ENCODE measurements around the gene CRMP1.

- TF ChIP-seq, protein P1, sequence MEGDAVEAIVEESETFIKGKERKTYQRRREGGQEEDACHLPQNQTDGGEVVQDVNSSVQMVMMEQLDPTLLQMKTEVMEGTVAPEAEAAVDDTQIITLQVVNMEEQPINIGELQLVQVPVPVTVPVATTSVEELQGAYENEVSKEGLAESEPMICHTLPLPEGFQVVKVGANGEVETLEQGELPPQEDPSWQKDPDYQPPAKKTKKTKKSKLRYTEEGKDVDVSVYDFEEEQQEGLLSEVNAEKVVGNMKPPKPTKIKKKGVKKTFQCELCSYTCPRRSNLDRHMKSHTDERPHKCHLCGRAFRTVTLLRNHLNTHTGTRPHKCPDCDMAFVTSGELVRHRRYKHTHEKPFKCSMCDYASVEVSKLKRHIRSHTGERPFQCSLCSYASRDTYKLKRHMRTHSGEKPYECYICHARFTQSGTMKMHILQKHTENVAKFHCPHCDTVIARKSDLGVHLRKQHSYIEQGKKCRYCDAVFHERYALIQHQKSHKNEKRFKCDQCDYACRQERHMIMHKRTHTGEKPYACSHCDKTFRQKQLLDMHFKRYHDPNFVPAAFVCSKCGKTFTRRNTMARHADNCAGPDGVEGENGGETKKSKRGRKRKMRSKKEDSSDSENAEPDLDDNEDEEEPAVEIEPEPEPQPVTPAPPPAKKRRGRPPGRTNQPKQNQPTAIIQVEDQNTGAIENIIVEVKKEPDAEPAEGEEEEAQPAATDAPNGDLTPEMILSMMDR (IDR thresholded peaks at IDR 0.05) = no peak
- no peak for TF ChIP-seq POLR2A (IDR thresholded peaks at IDR 0.05)
Measured at GRCh38 chr4:5809216-5809776, 83.6 kb downstream of the CRMP1 start.
